Stimulated activated CD8-positive, alpha-beta memory T cell treated with anti-CD3 and anti-CD28 coated beads, Interleukin-15, amount 100 ng/mL, for 24 hours (primary cell): ENCODE results near the gene RNU5B-1.
A peak's percentile ranks its signal among the peaks of the same experiment; 100 is the strongest.
"Not testable (repeated sequence)": the region's sequence is repeated elsewhere in the genome, so short reads cannot be mapped to it uniquely, and the experiment has no call there.

Experiments
- DNase-seq: peaks from one replicate; pipeline ENCODE4 v3.0.0-alpha.2; 2020; ENCODE audit warnings: low read depth

RNU5B-1 gene

DNA sequence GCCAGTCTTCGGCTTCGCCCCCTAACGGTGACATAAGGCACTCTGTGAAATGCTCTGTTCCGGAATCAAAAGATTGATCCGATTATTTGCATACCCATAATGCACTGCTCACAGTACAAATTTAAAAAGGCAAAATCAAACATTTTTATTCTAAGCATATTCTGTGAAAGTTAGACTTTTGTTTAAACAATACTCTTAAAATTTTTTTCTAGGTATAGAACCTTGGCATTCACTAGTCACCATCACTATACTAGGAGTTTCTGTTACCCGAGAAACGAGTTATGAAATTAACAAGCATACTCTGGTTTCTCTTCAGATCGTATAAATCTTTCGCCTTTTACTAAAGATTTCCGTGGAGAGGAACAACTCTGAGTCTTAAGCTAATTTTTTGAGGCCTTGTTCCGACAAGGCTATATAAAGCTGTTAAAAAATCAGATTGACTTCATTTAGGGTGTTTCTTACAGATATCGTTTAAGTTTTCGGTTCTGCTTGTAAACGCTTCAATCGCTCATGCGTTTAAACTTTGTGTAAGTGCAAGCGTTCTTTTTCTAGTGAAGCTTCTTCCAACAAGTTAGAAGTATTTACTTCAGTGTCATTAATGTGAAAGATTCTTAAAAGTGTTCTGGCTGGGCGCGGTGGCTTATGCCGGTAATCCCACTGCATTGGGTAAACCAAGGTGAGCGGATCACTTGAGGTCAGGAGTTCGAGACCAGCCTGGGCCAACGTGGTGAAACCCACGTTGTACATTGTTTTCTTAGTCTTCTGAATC, at the start of gene RNU5B-1:
RNU5B-1 (plus strand) TSS at position 297 of the 769 bp plus-strand sequence.
- peak; percentile 60 for DNase-seq

GRCh38 chr15:65254758-65255157, 49.7 kb upstream of the RNU5B-1 start:
- no peak for DNase-seq

DNA sequence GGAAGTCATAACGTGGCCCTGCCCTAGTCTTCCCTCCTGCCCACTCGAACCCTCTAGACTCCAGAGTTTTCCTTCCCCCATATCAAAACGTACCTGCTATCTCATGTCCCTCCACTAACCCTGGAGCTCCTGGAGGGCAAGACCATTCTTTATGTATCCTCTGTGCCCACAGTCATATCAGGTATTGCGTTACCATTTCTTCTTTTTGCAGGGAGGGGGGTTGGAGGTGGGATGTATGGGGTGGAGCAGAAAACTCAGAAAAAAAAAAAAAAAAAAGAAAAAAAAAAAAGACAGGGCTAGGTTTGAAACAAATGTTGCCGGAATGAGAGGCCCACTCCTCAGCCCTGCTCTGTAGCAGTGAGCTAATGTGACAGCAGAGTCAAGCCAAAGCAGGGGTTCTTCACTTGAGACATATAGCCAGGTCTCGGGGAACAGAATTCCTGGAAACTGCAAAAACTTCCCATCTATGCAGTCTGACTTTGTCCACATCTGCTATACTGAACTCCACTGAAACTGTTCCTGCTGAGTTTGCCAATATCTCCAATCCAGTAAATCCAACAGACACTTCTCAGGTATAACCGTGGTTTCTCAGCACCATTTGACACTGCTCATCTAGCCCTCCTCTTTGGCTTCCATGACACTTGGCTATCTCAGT, 48.9 kb upstream of the RNU5B-1 start:
- no peak for DNase-seq

- DNase-seq: no peak
These were observed 45.9 kb upstream of the RNU5B-1 start for GRCh38 chr15:65258375-65259262.

- no peak for DNase-seq
These were observed 45.1 kb upstream of the RNU5B-1 start for GRCh38 chr15:65259367-65259797.

DNA sequence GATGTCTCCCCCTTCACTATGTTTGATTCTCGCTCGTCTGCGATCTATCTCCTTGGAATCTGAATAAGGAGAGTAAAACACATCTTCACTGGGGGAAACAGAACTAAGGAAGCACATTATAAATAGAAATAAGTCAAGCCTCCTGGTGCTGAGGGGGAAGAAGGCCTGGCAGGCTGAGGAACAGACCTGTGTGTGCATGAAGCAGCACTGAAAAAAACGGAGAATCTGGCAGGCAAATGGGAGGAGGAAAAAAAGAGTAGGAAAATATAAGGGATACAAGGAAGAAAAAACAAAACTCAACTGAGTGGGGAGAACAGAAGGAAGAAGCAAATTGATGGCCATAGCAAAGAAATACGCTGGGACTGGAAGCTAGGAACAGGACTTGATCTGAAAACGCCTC, 43.5 kb upstream of the RNU5B-1 start:
- no peak for DNase-seq

DNA sequence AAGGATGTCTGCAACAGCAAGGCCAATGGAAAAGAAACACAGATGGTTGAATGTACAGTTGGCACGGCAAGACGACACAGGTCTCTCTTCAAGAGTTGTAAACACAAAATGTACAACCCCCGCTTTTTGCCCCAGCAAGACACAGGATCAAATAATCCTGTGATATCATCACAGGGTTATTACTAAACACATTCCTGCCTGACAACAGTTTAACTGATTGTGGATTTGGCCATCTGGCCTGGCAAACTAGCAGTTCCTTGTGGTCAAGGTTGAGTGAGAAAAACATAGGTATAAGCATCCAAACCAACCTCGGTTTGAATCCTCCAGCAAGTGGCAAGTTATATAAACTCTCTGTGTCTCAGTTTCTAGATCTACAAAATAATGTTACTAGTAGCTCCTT, 41.2 kb upstream of the RNU5B-1 start:
- DNase-seq: no peak

- DNase-seq: no peak
These were observed 39.5 kb upstream of the RNU5B-1 start for GRCh38 chr15:65264863-65265430.

DNA sequence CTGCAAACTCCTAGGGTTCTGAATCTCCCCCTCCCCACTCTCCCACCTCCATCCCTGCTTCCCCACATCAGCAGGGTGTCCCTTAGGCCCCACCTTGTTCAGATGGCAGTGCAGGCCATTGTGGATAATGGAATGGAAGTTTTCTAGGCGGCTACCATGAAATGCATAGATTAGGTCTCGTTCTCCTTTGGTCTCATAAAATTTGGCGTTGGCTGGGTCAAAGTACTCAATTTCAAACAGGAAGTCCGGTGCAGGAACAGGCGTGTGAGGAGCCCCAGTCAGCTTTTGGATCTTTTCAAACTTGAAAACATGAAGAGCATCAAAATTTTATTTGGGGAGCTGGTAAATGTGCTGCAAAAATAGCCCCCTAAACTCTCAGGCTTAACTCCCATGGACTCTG, 38.0 kb upstream of the RNU5B-1 start:
- DNase-seq: no peak

GRCh38 chr15:65268411-65268810, 36.1 kb upstream of the RNU5B-1 start:
- no peak for DNase-seq

DNA sequence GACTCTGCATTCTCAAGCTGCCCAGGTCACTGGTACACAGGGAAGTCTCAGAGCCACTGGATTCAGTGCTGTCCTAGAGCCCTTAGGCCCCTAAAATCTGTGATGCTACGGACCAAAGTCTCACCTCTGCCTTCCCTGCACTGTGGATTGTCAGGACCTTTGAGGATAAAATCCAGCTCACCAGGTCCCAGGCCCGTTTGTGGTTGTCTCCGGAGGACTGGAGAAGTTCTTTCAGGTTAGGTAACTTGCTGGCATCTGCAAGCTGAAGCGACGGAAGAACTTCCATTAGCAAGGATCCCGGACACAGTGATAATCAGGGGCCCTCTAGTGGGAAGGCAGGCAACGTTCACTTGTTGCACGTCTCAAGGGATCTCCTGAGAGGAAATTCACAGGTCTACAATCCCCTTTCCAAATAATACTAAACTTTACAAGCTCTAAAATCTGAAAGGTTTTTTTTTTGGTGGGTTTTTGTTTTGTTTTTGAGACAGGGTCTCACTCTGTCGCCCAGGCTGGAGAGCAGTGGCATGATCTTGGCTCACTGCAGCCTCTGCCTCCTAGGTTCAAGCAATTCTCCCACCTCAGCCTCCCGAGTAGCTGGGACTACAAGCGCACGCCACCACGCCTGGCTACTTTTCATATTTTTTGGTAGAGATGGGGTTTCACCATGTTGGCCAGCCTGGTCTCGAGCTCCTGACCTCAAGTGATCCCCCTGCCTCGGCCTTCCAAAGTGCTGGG, 33.5 kb upstream of the RNU5B-1 start:
- DNase-seq: not testable (repeated sequence)

- DNase-seq: no peak
These were observed 29.3 kb upstream of the RNU5B-1 start for GRCh38 chr15:65275104-65275727.

- no peak for DNase-seq
These were observed 28.8 kb upstream of the RNU5B-1 start for GRCh38 chr15:65275728-65276126.

GRCh38 chr15:65277015-65277414, 27.5 kb upstream of the RNU5B-1 start:
- no peak for DNase-seq

GRCh38 chr15:65278480-65278879, 26.0 kb upstream of the RNU5B-1 start:
- no peak for DNase-seq

GRCh38 chr15:65285291-65286068, 19.0 kb upstream of the RNU5B-1 start:
- no peak for DNase-seq

- no peak for DNase-seq
These were observed 18.3 kb upstream of the RNU5B-1 start for GRCh38 chr15:65286069-65286703.

DNA sequence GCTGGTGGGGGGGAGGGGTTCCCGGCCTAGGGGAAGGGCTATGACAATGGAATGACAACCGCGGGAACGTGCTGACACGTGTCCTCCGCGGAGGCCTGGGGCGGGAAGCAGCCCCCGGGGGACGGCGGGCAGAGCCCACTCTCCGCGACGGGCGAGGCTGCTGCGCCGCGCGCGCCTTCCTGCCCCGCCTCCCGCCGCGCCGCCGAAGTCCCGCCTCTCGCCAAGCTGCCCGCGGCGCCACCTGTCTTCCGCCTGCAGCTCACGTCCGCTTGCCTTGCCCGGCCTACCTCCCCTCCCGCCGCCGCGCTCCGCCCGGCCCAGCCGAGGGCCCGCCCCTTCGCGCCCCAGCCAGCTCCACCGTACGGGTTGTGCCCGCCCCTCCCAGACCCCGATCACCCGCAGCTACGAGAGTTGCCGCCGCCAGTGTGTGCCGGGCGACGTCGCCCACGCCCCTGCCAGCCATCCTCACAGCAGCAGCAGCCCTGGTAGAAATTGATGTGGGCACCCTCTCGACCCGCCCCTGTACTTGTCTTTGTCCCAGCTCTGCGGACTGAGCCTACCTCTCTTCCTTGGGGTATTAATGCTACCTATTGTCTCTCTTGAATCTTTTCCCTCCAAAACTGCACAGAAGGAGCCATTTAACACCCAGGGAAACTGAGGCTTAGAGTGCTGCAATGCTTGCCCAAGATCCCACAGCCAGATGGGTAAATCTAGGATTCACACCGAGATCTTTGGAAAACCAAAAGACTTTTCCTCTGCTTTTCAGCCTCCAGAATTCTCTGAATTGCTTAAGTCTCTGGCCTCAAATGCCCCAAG, 17.6 kb upstream of the RNU5B-1 start, which contains the start of gene PARP16:
PARP16 (minus strand) TSS at position 180 of the 816 bp plus-strand sequence. CDS start 457 bp downstream, outside the sequence.
- DNase-seq: peak; percentile 79

DNA sequence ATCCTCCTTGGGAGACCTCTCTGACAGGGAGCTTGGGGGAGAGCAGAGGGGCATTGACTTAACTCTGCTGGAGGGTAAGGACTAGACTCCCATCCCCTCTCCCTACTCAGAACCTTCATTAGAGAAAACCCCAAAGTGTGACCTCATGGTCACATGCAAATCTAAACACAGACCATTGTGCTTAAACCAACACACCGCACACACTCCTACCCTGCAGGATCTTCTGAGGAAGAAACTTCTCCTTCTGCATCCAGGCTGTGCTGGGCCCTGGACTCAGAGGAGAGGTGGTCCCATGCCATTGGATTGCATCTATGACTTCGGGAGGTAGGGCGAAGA, 17.0 kb upstream of the RNU5B-1 start:
- DNase-seq: no peak
